Measurements from ENCODE around the gene SUGCT. TPM values are rescaled to one million over a fixed set of nuclear protein-coding genes. Genes with fewer than 3 reads are reported as not detected.

SUGCT gene
- total RNA-seq, 1 experiment from 2014 or later, result 4.6 TPM

DNA sequence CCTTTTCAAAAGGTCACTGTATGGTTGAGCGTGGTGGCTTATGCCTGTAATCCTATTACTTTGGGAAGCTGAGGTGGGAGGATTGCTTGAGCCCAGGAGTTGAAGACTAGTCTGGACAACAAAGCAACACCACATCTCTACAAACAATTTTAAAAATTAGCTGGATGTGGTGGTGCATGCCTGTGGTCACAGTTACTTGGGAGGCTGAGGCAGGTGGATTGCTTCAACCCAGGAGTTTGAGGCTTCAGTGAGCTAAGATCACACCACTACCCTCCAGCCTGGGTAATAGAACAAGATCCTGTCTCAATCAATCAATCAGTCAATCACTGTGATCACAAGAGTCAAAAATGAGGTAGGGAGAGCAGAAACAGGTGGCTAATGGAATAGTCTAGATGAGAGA is 97.0 kb downstream of the SUGCT start:
- Mint-ChIP-seq H3K4me1 (peaks cover 10% of the 10 kb centered on the region), H3K27ac (no peak overlapping the region), H3K4me3 (no peak overlapping the region), H3K27me3 (ENCODE audit: low read depth) (no peaks in the 10 kb centered on the region; the same call in 1 of the 2 replicates), H3K9me3 (no peaks in the 10 kb centered on the region), H3K36me3 (no peaks in the 10 kb centered on the region)
- no peak for DNase-seq (ENCODE audit: low spot score)
- TF ChIP-seq KAT7 (CRISPR knock-in tag; IDR thresholded peaks at IDR 0.05; ENCODE audit: borderline replicate concordance), result no peak
- no peak for TF ChIP-seq ATF1 (CRISPR knock-in tag; IDR thresholded peaks at IDR 0.05)
- TF ChIP-seq SOX15 (CRISPR knock-in tag; IDR thresholded peaks at IDR 0.05), result no peak
- no peak for TF ChIP-seq ETV6 (CRISPR knock-in tag; IDR thresholded peaks at IDR 0.05)
- no peak for TF ChIP-seq CREM (CRISPR knock-in tag; IDR thresholded peaks at IDR 0.05)
- no peak for TF ChIP-seq ZNF263 (CRISPR knock-in tag; IDR thresholded peaks at IDR 0.05; ENCODE audit: low read depth)
- no peak for TF ChIP-seq ELF4 (CRISPR knock-in tag; IDR thresholded peaks at IDR 0.05; ENCODE audit: low read depth)
- TF ChIP-seq ZNF317 (CRISPR knock-in tag; IDR thresholded peaks at IDR 0.05; ENCODE audit: borderline replicate concordance, low read depth), result no peak
- TF ChIP-seq ERG (CRISPR knock-in tag; IDR thresholded peaks at IDR 0.05), result no peak
- no peak for TF ChIP-seq PRRX2 (CRISPR knock-in tag; IDR thresholded peaks at IDR 0.05)
- no peak for TF ChIP-seq ZSCAN18 (CRISPR knock-in tag; IDR thresholded peaks at IDR 0.05)
- TF ChIP-seq FOXP1 (CRISPR knock-in tag; IDR thresholded peaks at IDR 0.05; ENCODE audit: borderline replicate concordance), result no peak
- TF ChIP-seq, protein P1, sequence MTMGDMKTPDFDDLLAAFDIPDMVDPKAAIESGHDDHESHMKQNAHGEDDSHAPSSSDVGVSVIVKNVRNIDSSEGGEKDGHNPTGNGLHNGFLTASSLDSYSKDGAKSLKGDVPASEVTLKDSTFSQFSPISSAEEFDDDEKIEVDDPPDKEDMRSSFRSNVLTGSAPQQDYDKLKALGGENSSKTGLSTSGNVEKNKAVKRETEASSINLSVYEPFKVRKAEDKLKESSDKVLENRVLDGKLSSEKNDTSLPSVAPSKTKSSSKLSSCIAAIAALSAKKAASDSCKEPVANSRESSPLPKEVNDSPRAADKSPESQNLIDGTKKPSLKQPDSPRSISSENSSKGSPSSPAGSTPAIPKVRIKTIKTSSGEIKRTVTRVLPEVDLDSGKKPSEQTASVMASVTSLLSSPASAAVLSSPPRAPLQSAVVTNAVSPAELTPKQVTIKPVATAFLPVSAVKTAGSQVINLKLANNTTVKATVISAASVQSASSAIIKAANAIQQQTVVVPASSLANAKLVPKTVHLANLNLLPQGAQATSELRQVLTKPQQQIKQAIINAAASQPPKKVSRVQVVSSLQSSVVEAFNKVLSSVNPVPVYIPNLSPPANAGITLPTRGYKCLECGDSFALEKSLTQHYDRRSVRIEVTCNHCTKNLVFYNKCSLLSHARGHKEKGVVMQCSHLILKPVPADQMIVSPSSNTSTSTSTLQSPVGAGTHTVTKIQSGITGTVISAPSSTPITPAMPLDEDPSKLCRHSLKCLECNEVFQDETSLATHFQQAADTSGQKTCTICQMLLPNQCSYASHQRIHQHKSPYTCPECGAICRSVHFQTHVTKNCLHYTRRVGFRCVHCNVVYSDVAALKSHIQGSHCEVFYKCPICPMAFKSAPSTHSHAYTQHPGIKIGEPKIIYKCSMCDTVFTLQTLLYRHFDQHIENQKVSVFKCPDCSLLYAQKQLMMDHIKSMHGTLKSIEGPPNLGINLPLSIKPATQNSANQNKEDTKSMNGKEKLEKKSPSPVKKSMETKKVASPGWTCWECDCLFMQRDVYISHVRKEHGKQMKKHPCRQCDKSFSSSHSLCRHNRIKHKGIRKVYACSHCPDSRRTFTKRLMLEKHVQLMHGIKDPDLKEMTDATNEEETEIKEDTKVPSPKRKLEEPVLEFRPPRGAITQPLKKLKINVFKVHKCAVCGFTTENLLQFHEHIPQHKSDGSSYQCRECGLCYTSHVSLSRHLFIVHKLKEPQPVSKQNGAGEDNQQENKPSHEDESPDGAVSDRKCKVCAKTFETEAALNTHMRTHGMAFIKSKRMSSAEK (CRISPR knock-in tag; IDR thresholded peaks at IDR 0.05; ENCODE audit: borderline replicate concordance), result no peak
- TF ChIP-seq ZNF423 (CRISPR knock-in tag; IDR thresholded peaks at IDR 0.05), result no peak
- no peak for TF ChIP-seq TP53 (CRISPR knock-in tag; IDR thresholded peaks at IDR 0.05)
- TF ChIP-seq ESRRA (CRISPR knock-in tag; IDR thresholded peaks at IDR 0.05; ENCODE audit: borderline replicate concordance), result no peak
- TF ChIP-seq, protein P2, sequence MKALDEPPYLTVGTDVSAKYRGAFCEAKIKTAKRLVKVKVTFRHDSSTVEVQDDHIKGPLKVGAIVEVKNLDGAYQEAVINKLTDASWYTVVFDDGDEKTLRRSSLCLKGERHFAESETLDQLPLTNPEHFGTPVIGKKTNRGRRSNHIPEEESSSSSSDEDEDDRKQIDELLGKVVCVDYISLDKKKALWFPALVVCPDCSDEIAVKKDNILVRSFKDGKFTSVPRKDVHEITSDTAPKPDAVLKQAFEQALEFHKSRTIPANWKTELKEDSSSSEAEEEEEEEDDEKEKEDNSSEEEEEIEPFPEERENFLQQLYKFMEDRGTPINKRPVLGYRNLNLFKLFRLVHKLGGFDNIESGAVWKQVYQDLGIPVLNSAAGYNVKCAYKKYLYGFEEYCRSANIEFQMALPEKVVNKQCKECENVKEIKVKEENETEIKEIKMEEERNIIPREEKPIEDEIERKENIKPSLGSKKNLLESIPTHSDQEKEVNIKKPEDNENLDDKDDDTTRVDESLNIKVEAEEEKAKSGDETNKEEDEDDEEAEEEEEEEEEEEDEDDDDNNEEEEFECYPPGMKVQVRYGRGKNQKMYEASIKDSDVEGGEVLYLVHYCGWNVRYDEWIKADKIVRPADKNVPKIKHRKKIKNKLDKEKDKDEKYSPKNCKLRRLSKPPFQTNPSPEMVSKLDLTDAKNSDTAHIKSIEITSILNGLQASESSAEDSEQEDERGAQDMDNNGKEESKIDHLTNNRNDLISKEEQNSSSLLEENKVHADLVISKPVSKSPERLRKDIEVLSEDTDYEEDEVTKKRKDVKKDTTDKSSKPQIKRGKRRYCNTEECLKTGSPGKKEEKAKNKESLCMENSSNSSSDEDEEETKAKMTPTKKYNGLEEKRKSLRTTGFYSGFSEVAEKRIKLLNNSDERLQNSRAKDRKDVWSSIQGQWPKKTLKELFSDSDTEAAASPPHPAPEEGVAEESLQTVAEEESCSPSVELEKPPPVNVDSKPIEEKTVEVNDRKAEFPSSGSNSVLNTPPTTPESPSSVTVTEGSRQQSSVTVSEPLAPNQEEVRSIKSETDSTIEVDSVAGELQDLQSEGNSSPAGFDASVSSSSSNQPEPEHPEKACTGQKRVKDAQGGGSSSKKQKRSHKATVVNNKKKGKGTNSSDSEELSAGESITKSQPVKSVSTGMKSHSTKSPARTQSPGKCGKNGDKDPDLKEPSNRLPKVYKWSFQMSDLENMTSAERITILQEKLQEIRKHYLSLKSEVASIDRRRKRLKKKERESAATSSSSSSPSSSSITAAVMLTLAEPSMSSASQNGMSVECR (CRISPR knock-in tag; IDR thresholded peaks at IDR 0.05; ENCODE audit: borderline replicate concordance), result no peak
- no peak for TF ChIP-seq PRDM15 (CRISPR knock-in tag; IDR thresholded peaks at IDR 0.05)
- TF ChIP-seq GABPB1 (CRISPR knock-in tag; IDR thresholded peaks at IDR 0.05), result no peak
- CTCF ChIA-PET, result interaction anchor here (0.6 to 3.0 kb wide), 14 partner anchors 16 to 1480 kb away, joined by 3 to 19 read pairs (median 3); partner anchors contain the start of genes MPLKIP and SUGCT
- no peak for ATAC-seq
- POLR2A ChIA-PET, result no interaction called here
